GM19372 (cell line): Measurements from ENCODE around the gene MTIF3.

Source experiments
- ATAC-seq: cut with Tn5 transposase; IDR thresholded peaks from one replicate; pipeline ENCODE4 v1.9.1; 2021; ENCODE audit warnings: mild to moderate bottlenecking, low read depth, moderate library complexity; ENCODE audit not compliant: unreplicated experiment

The MTIF3 gene

DNA sequence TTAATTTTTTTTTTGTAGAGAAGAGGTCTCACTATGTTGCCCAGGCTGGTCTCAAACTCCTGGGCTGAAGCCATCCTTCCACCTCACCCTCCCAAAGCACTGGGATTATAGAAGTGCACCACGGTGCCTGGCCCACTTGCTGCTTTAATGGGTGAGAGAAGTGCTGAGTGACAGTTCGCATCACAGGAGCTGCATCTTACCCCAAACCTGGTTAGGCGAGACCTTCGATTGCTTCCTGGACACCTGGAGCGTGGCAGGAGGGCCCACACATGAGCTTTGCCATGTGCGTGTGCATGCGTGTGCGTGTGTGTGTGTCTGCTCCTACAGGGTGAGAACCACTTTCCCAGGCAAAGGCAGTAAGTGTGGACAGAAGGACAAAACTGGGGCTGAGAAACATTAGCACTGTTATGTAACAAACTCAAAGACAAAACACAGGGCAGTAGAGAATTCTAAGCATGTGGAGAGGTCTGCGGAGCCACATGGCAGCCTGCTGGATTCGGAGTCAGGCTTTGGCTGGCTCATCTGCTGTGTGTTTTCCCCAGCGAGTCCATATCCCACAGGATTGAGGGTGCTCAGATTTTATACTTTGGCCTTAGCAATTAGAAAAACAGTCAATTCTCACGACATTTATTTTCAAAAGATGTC, 11.7 kb upstream of the MTIF3 start:
- ATAC-seq: no peak

DNA sequence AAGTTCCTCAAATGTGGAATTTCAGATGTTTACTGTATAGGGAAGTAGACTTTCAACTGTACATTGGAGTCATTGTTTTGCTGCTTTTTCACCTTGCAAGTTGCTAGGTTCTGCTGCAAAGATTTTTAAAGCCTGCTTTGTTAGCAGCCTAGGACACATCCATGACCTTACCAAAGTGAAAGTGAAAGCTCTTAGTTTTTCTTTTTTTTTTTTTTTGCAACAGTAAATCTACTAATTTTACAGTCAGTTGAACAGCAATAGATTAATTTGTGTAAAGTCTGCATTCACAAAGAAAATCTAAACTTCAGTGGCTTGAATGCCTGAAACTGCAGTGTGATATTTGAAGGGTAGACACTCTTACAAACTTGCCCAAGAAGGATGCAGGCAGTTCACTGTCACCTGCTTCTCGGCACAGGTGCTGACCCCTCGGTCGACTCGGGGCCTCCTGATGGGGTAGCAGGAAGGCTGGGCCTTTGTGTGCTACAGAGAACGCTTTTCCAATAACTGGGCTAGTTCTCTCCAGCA, 5.0 kb upstream of the MTIF3 start:
- ATAC-seq: no peak

DNA sequence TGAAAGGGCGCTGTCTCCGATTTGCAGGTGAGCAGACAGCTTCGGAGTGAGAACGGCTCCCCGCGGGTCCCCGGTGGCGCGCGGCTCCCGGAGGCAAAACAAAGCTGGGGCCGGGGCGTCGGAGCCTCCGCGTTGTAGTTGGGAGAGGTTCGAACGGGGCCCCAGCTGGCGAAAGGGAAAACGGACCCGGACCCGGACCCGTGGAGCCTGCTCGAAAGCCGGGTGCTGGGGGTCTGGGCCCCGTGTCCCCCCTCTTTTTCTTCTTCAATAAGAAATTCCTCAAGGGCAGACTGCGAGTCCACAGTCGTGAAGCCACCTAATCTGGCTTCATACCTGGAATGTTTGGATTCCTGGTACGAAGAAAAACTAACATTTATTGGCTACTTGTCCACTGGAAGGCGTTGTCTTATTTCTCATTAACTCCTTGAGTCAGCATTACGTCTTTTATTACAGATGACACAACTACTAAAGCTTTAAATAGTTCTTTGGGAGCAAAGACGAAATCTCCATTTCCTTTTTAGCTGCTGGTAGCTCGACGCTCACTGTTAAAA, 632 bp upstream of the MTIF3 start:
- ATAC-seq: no peak

DNA sequence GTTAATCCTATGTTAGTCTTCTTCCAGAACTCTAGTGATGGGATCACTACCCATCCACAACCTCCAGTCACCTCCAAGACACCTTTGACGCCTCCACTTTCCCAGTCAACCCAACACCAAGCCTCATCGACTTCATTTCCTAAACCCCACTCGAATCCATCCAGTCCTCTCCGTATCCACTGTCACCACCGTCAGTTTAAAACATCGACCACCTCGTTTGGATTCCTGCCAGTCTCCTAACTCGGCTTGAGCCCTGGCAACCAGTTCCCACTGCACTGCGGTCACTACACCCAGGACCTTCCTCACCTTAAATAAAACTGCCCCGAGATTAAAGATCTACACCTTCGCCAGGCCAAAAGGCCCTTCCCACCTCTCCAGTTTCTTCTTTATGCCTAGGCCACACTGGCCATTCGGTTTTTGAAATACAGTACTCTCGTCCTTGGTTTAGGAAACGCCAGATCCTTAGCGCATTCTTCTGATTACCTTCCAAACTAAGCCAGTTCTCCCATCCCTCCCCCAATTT, 1.2 kb downstream of the MTIF3 start:
- ATAC-seq: no peak

DNA sequence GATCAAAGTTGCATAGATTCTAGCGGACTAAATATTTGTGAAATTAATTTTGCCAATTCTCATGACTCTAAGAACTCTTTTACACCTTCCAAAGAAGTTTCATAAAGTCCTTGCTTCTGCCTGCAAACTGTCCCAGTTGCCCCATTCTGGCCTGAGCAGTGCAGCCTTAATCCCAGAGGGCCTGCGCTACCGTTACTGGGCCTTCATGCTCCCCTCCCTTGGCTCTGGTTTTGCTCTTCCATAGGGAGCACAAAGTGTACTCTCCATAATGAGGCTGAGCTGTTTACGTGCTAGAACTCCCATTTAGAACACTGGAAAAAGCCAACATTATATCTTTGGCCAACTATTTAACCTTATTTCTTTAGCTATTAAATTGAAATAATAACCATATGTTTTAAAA, 2.1 kb downstream of the MTIF3 start:
- ATAC-seq: no peak

DNA sequence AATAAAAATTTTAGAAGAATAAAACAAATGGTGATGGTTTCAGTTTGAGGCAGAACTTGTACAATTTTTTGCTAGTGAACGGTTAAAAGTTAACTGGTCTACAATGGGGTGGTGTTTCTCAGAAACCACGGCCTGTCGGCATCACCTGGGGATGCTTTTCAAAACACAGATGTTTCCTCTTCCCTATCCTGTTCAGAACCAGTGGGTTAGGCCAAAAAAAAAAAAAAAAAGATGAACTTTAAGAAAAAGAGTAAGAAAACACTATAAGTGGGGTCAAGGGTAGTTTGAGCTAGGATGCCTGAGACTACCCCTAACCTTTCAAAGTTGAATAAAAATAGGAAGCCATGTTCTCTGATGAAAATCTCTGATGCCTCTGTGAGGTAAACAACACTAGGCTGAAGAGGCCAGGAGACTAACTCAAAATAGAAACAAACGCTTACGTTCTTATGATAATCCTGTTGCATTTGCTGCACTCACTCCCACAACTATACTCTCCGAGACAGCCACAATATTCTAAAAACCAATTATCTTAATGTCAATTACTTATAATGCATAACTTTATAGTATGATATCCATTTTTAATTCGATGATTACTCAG, 3.3 kb downstream of the MTIF3 start:
- no peak for ATAC-seq

DNA sequence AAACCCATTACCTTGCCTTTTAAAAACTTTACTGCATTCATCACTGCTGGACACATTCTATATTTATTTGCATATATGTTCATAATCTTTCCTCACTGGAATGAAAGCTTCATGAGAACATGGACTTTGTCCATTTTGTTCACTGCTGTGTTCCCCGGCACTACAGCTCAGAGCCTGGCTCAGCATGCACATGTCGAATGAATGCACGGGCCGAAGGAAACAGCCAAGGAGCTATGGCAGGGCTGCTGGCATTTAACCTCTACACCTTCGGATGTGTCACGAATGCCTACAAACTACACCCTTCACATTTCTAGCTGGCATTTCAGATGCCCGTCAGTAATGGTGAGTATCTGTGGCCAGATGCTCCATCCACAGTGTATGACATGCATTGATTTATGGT, 7.6 kb downstream of the MTIF3 start:
- no peak for ATAC-seq

DNA sequence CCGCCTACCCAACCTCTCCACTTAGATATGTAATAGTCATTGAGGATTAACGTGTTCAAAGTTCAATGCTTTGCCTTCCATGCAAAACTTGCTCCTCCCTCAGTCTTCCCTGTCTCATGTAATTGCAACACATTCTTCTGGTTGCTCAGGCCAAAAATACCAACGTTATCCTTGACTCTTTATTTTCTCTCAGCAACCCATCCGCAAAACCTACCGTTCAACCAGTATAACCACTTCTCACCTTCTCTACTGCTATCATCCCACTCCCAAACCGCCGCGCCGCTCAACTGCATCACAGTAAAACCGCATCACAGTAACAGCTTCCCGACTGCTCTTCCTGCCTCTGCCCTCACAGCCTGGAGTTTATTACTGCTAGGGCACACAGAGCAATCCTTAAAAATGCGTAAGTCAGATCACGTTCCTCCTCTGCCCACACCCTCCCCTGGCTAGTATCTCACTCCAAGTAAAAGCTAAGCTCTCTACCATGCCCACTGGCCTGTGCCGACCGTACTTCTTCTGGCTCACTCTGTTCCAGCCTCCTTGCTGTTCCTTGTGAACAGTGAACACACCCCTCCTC, 8.2 kb downstream of the MTIF3 start:
- ATAC-seq: no peak

DNA sequence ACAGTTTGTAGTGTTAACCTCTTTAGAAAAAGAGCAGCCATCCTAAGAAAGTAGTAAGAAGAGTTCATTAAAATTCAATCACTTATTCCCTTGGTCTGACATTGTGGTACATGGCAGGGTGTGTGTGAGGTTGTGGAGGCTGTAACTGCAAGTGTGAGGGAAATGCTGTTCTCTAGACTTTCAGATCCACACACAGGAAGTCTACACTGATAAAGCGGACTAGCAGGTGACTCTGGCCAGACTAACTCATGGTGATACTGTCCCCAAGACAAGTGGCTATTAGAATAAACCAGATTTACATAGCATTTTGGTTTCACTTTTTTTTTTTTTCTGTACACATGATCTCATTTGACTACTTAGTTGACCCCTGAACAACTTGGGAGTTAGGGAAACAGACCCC, 10.0 kb downstream of the MTIF3 start:
- ATAC-seq: no peak

DNA sequence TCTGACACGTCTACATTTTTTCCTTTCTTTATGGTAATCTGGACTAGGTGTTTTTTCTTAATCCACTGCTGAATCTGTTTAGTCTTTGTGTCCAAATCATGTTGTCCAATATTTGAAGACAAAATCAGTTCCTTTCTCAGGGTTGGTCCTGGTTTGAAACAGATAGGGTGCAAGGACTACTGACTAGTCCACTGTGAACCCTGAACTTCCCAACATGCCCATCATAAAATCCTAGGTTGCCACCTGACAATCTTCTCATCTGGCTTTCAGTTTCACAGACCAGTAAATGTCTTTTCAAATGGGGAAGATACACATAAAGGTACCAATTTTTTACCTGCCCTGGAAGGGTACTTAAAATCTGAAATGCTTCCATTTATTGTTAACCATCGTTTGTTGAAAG, 13.2 kb downstream of the MTIF3 start:
- no peak for ATAC-seq

DNA sequence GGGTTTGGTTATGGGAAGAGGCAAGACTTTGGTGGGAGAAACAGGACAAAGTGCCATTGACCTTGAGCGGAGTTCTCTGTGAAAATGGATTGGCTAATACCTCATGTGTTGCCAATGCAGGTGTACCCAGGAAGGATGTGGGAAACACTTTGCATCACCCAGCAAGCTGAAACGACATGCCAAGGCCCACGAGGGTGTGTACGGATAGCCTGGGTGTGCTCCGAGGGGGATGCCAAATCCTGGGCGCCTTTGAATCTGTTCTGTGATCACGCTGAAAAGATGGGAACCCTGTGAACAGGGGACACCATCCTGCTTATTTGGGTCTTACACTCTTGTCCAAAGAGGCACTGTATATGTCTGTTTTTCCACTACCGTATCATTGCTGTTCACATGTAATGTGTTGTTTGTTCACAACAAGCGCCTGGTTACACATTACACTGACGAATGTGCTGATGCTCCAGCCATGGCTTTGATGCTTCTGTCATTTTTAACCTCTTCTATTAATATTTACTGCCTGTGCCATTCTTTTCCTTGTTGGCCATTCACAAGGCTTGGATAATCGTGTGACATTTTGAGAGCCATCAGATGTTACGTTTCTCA, 17.7 kb downstream of the MTIF3 start:
- no peak for ATAC-seq

DNA sequence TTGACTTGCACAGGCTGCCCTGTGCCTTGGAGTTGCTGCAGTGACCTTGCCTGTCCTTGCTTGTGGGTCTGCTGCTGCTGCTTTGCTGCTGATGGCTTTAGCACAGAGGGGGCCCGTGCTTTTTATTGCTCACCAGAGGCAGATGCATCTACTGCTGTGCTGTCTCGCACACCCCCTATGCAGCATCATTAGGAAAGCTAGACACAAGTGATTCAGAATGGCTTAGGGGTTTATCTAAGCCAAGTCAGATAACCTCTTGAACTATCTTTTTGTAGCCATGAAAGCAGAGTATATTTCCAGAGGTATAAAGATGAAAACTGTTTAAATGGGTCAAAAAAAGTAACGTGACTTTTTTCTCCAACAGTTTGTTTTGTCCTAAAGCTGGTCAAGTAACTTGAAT, 18.2 kb downstream of the MTIF3 start:
- no peak for ATAC-seq

DNA sequence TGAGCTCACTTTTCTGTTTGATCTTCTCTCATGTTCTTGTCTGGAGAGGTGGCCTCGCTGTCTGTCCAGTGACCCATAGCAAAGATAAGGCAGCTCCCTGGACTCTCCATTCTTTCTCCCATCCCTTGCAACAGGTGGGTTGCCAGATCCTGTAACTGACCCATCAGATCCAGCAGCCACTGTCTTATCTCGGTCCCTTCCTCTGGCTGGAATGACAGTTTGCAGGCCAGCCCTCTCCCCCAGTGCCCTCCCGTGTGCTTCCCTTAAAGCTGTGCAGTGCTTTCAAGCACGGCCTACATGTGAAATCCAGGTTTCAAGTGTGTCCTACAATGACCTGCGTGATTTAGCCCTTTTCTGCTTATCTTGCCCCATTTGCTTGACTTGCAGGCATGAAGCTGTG, 22.2 kb downstream of the MTIF3 start:
- ATAC-seq: no peak

DNA sequence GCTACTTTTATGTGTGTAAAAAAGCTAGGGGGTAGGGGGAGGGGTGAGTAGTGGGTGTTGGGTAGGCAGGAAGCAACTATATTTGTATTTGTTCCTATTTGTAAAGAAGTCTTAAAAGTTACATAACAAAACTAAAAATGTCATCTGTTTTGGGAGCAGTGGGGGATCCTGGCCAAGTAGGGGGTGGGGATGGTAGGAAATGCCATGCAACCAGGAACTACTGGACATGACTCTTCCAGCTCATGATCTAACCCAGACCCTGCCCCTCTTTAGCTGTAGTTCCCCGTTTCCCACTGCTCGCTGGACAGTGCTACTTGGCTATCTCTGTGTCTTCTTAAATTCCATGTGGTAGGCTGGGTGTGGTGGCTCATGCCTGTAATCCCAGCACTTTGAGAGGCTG, 22.7 kb downstream of the MTIF3 start:
- no peak for ATAC-seq

DNA sequence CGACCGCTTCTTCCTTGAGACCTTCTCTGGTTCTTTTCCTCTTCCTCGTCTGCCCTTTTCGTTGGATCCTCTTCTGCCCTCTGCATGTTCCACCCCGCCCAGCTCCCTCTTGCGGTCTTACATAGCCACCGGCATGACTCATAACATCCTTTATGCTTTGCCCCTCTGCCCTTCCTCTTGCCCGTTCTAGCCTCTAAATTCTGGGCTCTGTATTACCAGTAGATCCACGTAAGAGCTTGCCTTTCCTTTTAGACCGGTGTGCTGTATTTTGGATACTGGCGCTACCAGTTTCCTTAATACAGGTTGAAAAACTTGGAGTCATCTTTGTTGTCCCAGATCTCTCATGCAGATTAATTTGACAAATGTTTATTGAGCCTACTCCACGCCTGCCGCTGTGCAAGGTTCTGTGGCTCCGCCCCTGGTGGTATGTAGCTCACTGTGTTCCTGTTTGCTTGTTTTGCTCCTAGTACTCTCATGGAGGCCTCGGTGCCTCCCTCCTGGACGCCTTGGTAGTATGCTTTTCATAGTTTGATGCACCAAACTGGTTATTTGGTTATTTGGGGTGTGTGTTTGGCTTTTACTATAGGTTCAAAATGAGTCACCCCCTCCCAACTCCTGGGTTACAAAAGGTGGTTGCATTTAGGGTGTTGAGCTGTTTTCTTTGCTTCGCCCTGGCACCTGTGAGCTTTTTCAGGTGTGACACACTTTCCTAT, 24.3 kb downstream of the MTIF3 start:
- peak; percentile 49 for ATAC-seq

DNA sequence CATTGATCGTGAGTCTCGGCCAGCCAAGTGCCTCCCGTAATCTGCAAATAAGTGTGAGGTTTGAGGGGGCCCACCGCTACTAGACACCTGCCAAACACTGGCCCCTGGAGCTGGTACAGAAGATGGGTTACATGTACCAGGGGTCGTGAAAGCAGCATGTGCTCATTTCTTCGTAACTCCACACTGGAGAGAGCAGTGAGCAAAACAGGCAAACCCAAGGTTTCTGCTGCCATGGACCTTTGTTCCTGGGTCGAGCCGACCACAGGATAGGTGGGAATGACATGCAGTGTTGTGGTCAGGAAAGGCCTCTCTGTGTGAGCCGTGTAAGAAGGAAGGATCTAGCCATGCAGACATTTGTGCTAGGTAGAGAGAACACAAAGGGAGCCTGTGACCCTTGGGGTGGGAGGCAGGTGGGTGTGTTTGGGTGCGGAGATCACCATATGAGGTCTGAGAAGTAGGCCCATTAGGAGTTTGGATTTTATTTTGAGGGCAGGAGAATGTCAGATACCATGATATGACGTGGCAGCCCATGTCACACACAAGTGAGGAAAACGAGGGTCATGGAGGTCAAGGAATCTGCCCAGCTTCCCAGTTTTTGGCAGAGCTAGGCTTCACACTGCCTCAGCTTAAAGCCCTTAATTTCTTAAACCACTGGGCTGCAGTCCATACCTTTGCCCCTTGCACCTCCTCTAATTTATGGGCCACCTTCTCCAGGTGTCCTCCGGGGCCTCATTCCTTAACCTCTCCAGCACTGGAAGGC, 25.0 kb downstream of the MTIF3 start:
- peak; percentile 4 for ATAC-seq

DNA sequence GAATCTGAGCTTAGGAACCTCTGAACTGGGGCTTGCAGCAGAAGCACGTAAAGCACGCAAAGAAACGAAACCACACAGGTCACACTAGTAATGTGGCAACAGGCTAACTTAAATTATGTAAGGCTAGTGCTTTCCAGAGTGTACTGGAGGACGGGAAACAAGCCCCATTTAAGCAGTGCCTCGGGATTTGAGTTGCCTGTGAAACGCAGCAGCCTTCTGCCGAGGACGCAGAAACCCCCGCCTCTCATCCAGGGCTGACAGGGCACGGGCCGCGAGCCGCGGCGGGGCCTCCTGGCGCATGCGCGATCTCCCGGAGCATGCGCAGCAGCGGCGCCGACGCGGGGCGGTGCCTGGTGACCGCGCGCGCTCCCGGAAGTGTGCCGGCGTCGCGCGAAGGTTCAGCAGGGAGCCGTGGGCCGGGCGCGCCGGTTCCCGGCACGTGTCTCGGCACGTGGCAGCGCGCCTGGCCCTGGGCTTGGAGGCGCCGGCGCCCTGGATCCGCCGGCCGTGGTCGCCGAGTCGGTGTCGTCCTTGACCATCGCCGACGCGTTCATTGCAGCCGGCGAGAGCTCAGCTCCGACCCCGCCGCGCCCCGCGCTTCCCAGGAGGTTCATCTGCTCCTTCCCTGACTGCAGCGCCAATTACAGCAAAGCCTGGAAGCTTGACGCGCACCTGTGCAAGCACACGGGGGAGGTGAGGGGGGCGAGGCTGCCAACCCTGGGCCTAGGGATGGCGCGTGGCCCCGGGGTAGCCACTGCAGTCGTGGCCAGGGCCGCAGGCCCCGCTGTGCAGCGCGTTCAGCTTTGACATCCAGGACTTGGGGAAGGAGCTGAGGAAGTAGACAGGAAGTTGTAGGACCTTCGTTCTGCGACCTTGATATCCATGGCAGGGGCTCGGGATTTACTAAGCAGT, 25.9 kb downstream of the MTIF3 start, which contains the start of gene GTF3A:
GTF3A (plus strand) TSS at position 374 of the 912 bp plus-strand sequence.
- ATAC-seq: peak; percentile 79

DNA sequence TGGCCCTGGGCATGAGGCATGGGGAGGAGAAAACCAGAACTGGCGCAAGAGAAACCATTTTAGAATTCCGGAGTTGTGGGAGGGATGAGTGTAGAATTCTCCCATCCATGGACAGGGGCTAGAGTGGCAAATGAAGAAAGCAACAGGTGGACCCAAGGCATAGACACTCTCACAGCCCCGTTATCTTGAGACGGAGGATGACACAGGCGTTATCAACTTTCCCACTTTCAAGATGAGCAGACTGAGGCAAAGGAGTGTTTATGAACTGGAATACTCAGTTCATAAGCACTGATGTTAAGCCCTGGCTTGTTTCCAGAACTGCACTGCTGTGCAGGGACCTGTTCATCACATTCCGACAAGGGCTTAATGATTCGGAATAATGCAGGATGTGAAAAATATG, 27.0 kb downstream of the MTIF3 start:
- no peak for ATAC-seq
